Trophoblast cell (in vitro differentiated cells and primary cell): ENCODE measurements around the gene MIPOL1.

ENCODE experiments used
- DNase-seq, 2 donors: peaks; one replicate each; pipeline ENCODE4 v3.0.0-alpha.2; 2016
- H2AFZ ChIP-seq: 2 replicates; pipeline ENCODE4 v1.6.1; 2013; ENCODE audit warnings: low read length, moderate library complexity, mild to moderate bottlenecking; ENCODE audit not compliant: insufficient read depth, poor library complexity
- H2AK5ac ChIP-seq: 2 replicates; pipeline ENCODE4 v1.6.1; 2013; ENCODE audit warnings: mild to moderate bottlenecking, low read length
- H2BK120ac ChIP-seq: 2 replicates; pipeline ENCODE4 v1.6.1; 2013; ENCODE audit warnings: low read length, mild to moderate bottlenecking, moderate library complexity; ENCODE audit not compliant: insufficient read depth, poor library complexity
- H2BK12ac ChIP-seq: 2 replicates; pipeline ENCODE4 v1.6.1; 2013; ENCODE audit warnings: mild to moderate bottlenecking, low read length, moderate library complexity
- H2BK5ac ChIP-seq: 2 replicates; pipeline ENCODE4 v1.6.1; 2013; ENCODE audit warnings: low read length, low read depth, moderate library complexity, mild to moderate bottlenecking; ENCODE audit not compliant: poor library complexity
- H3K14ac ChIP-seq: 2 replicates; pipeline ENCODE4 v1.6.1; 2013; ENCODE audit warnings: mild to moderate bottlenecking, low read length
- H3K18ac ChIP-seq: 2 replicates; pipeline ENCODE4 v1.6.1; 2013; ENCODE audit warnings: mild to moderate bottlenecking, low read length
- H3K23ac ChIP-seq: 2 replicates; pipeline ENCODE4 v1.6.1; 2013; ENCODE audit warnings: low read length
- H3K27ac ChIP-seq: 2 replicates; pipeline ENCODE4 v1.5.1; 2013; ENCODE audit warnings: low read depth, mild to moderate bottlenecking, inconsistent platforms, low read length, moderate library complexity
- H3K27me3 ChIP-seq: 2 replicates; pipeline ENCODE4 v1.6.1; 2013; ENCODE audit warnings: inconsistent platforms, mild to moderate bottlenecking, low read length, moderate library complexity; ENCODE audit not compliant: insufficient read depth
- H3K36me3 ChIP-seq, 2 experiments: 1 replicate in 1 of 2; 2 replicates in 1 of 2; pipeline ENCODE4 v1.6.1; 2013; ENCODE audit warnings: low read length in 2 of 2, mild to moderate bottlenecking in 2 of 2, moderate library complexity in 1 of 2; ENCODE audit not compliant: insufficient read depth in 2 of 2, control insufficient read depth in 1 of 2
- H3K4ac ChIP-seq: 2 replicates; pipeline ENCODE4 v1.6.1; 2013; ENCODE audit warnings: low read depth, mild to moderate bottlenecking, low read length, moderate library complexity
- H3K4me1 ChIP-seq, 2 experiments: 1 replicate in 1 of 2; 2 replicates in 1 of 2; pipeline ENCODE4 v1.6.1; 2013; ENCODE audit warnings: low read length in 2 of 2, mild to moderate bottlenecking in 2 of 2, moderate library complexity in 1 of 2; ENCODE audit not compliant: insufficient read depth in 2 of 2, control insufficient read depth in 1 of 2
- H3K4me2 ChIP-seq: 2 replicates; pipeline ENCODE4 v1.6.1; 2013; ENCODE audit warnings: inconsistent platforms, mild to moderate bottlenecking, low read length, moderate library complexity
- H3K4me3 ChIP-seq: 2 replicates; pipeline ENCODE4 v1.5.1; 2013; ENCODE audit warnings: mild to moderate bottlenecking, low read depth, low read length, inconsistent platforms
- H3K79me1 ChIP-seq: one replicate; pipeline ENCODE4 v1.6.1; 2013; ENCODE audit warnings: low read length
- H3K79me2 ChIP-seq: 2 replicates; pipeline ENCODE4 v1.6.1; 2013; ENCODE audit warnings: low read length, mild to moderate bottlenecking; ENCODE audit not compliant: control insufficient read depth, insufficient read depth, poor library complexity
- H3K9ac ChIP-seq: 2 replicates; pipeline ENCODE4 v1.6.1; 2013; ENCODE audit warnings: mild to moderate bottlenecking, low read length
- H3K9me3 ChIP-seq: 2 replicates; pipeline ENCODE4 v1.6.1; 2013; ENCODE audit warnings: low read depth, mild to moderate bottlenecking, control low read depth, inconsistent platforms, low read length; ENCODE audit not compliant: insufficient read depth
- H4K12ac ChIP-seq: 2 replicates; pipeline ENCODE4 v1.6.1; 2013; ENCODE audit warnings: low read depth, mild to moderate bottlenecking, low read length, moderate library complexity
- H4K8ac ChIP-seq: 2 replicates; pipeline ENCODE4 v1.6.1; 2013; ENCODE audit warnings: low read depth, mild to moderate bottlenecking, low read length, moderate library complexity
- H4K91ac ChIP-seq: one replicate; pipeline ENCODE4 v1.6.1; 2013; ENCODE audit warnings: low read depth, mild to moderate bottlenecking, low read length, moderate library complexity
- WGBS: extraction: QIAGEN DNeasy Blood & Tissue Kit; methylation state at CpG from one replicate; pipeline ENCODE4 v1.1.7; 2013; ENCODE audit warnings: missing lambda C conversion rate; ENCODE audit not compliant: insufficient read length, insufficient coverage; ENCODE audit errors: extremely low coverage; 5-methylcytosine and 5-hydroxymethylcytosine counted together

The MIPOL1 gene

GRCh38 chr14:37251775-37252174, 54.0 kb downstream of the MIPOL1 start:
- H3K79me1 ChIP-seq, result no peaks in the 10 kb centered on the region
- no peak overlapping the region for H3K9ac ChIP-seq
- H3K4ac ChIP-seq, result no peak overlapping the region
- DNase-seq, result no peak
- no peaks in the 10 kb centered on the region for H3K27me3 ChIP-seq
- H2AK5ac ChIP-seq, result no peak overlapping the region
- H4K12ac ChIP-seq, result no peak overlapping the region
- H2BK120ac ChIP-seq, result no peak overlapping the region
- H3K79me2 ChIP-seq, result no peaks in the 10 kb centered on the region
- H2BK12ac ChIP-seq, result no peak overlapping the region
- no peak overlapping the region for H4K91ac ChIP-seq
- H3K4me3 ChIP-seq, result no peak overlapping the region
- H3K27ac ChIP-seq, result no peak overlapping the region
- H3K9me3 ChIP-seq, result no peaks in the 10 kb centered on the region
- no peaks in the 10 kb centered on the region for H3K4me1 ChIP-seq
- H3K18ac ChIP-seq, result no peak overlapping the region
- H3K23ac ChIP-seq, result no peak overlapping the region
- no peak overlapping the region for H3K14ac ChIP-seq
- H2AFZ ChIP-seq, result no peak overlapping the region
- no peak overlapping the region for H4K8ac ChIP-seq
- H2BK5ac ChIP-seq, result no peak overlapping the region
- no peaks in the 10 kb centered on the region for H3K36me3 ChIP-seq
- no peak overlapping the region for H3K4me2 ChIP-seq

- Histone ChIP-seq H4K12ac (no peak overlapping the region), H2AK5ac (no peak overlapping the region), H2BK5ac (no peak overlapping the region), H2BK12ac (no peak overlapping the region), H3K79me1 (no peaks in the 10 kb centered on the region), H3K4me3 (no peak overlapping the region), H3K4me2 (no peak overlapping the region), H3K4me1 (no peaks in the 10 kb centered on the region), H3K23ac (no peak overlapping the region), H2BK120ac (no peak overlapping the region), H3K9me3 (no peaks in the 10 kb centered on the region), H3K9ac (no peak overlapping the region), H3K27me3 (no peaks in the 10 kb centered on the region), H3K27ac (no peak overlapping the region), H4K91ac (no peak overlapping the region), H3K79me2 (no peaks in the 10 kb centered on the region), H3K36me3 (no peaks in the 10 kb centered on the region), H3K18ac (no peak overlapping the region), H3K14ac (no peak overlapping the region), H3K4ac (no peak overlapping the region), H4K8ac (no peak overlapping the region), H2AFZ (no peak overlapping the region)
- no peak for DNase-seq
- no CpG with 5 or more reads among the region's 1 CpG for WGBS
These were observed 54.7 kb downstream of the MIPOL1 start for GRCh38 chr14:37252434-37252833.

- H4K91ac ChIP-seq, result no peak overlapping the region
- no peak overlapping the region for H3K9ac ChIP-seq
- H3K14ac ChIP-seq, result no peak overlapping the region
- no peak overlapping the region for H3K4me3 ChIP-seq
- no peaks in the 10 kb centered on the region for H3K27me3 ChIP-seq
- no peak overlapping the region for H2AK5ac ChIP-seq
- no CpG with 5 or more reads among the region's 1 CpG for WGBS
- H3K18ac ChIP-seq, result no peak overlapping the region
- no peak overlapping the region for H3K4ac ChIP-seq
- no peaks in the 10 kb centered on the region for H3K4me1 ChIP-seq
- H2AFZ ChIP-seq, result no peak overlapping the region
- no peaks in the 10 kb centered on the region for H3K9me3 ChIP-seq
- DNase-seq, result no peak
- no peak overlapping the region for H3K23ac ChIP-seq
- no peak overlapping the region for H4K8ac ChIP-seq
- H4K12ac ChIP-seq, result no peak overlapping the region
- H3K79me2 ChIP-seq, result no peaks in the 10 kb centered on the region
- no peaks in the 10 kb centered on the region for H3K36me3 ChIP-seq
- no peaks in the 10 kb centered on the region for H3K79me1 ChIP-seq
- no peak overlapping the region for H2BK120ac ChIP-seq
- no peak overlapping the region for H3K4me2 ChIP-seq
- H2BK12ac ChIP-seq, result no peak overlapping the region
- no peak overlapping the region for H3K27ac ChIP-seq
- no peak overlapping the region for H2BK5ac ChIP-seq
These were observed 56.2 kb downstream of the MIPOL1 start for GRCh38 chr14:37253905-37254304.

- H3K79me1 ChIP-seq, result no peaks in the 10 kb centered on the region
- H2BK5ac ChIP-seq, result no peak overlapping the region
- H3K27me3 ChIP-seq, result no peaks in the 10 kb centered on the region
- no peak overlapping the region for H2AK5ac ChIP-seq
- WGBS, result no CpG with 5 or more reads among the region's 3 CpGs
- H3K27ac ChIP-seq, result no peak overlapping the region
- no peak overlapping the region for H3K14ac ChIP-seq
- no peaks in the 10 kb centered on the region for H3K79me2 ChIP-seq
- no peak overlapping the region for H3K23ac ChIP-seq
- no peak overlapping the region for H3K4me2 ChIP-seq
- H3K9me3 ChIP-seq, result no peaks in the 10 kb centered on the region
- H3K4me1 ChIP-seq, result no peaks in the 10 kb centered on the region
- no peak overlapping the region for H2BK12ac ChIP-seq
- H2BK120ac ChIP-seq, result no peak overlapping the region
- no peak overlapping the region for H3K18ac ChIP-seq
- no peak for DNase-seq
- no peak overlapping the region for H2AFZ ChIP-seq
- no peaks in the 10 kb centered on the region for H3K36me3 ChIP-seq
- no peak overlapping the region for H3K9ac ChIP-seq
- H4K12ac ChIP-seq, result no peak overlapping the region
- no peak overlapping the region for H3K4me3 ChIP-seq
- H3K4ac ChIP-seq, result no peak overlapping the region
- H4K8ac ChIP-seq, result no peak overlapping the region
- H4K91ac ChIP-seq, result no peak overlapping the region
These were observed 56.7 kb downstream of the MIPOL1 start for GRCh38 chr14:37254411-37254947.
